GM12892 (cell line): Measurements from ENCODE around the gene ADAMTS2.

Source experiments
- POLR2A ChIP-seq: IDR thresholded peaks from 2 replicates; pipeline ENCODE4 v1.6.1; 2011; ENCODE audit warnings: low read depth, low read length, control low read depth
- POLR2AphosphoS5 ChIP-seq: IDR thresholded peaks from 2 replicates; pipeline ENCODE4 v1.6.1; 2011; ENCODE audit warnings: low read depth, low read length, control low read depth
- TAF1 ChIP-seq: IDR thresholded peaks from 2 replicates; pipeline ENCODE4 v1.6.1; 2011; ENCODE audit warnings: low read depth, mild to moderate bottlenecking, control low read depth, low read length, borderline replicate concordance

- TF ChIP-seq POLR2A = no peak
- TF ChIP-seq TAF1 = no peak
- no peak for TF ChIP-seq POLR2AphosphoS5
These were observed 58.2 kb downstream of the ADAMTS2 start for GRCh38 chr5:179287071-179287470.
